ENCODE results near the gene STX8. TPM values are rescaled to one million over a fixed set of nuclear protein-coding genes. Genes with fewer than 3 reads are reported as not detected.

STX8 gene
- total and polyA plus RNA-seq, 9 of the 15 experiments (the other 6 are each of a cell fraction or from before 2014, with no cell fraction given): 14.6 to 42.5 (median 22.1) TPM

GRCh38 chr17:9244066-9245052, 331.3 kb downstream of the STX8 start:
- H3K9me3 ChIP-seq (replicated peaks; ENCODE audit: control insufficient read depth, insufficient read depth, low read depth, low read length): no peaks in the 10 kb centered on the region
- no TSS peak for BruUV-seq (replicated peaks)
- in situ Hi-C loops (cut with MboI): no loop called here

More at GRCh38 chr17:9244066-9245052, 331.3 kb downstream of the STX8 start:
- no peak for FAIRE-seq
- CTCF ChIA-PET (ENCODE audit: low intra/inter-chr PET ratio): no interaction called here
- TF ChIP-seq TFE3 (CRISPR knock-in tag; IDR thresholded peaks at IDR 0.05): no peak
- TF ChIP-seq TEAD1 (CRISPR knock-in tag; IDR thresholded peaks at IDR 0.05): no peak
- TF ChIP-seq ETS1 (conservative IDR thresholded peaks at IDR 0.05; ENCODE audit: control insufficient read depth, low read depth, low read length): no peak
- no peak for ATAC-seq
- peaks cover 0 to 29% of the 10 kb centered on the region in 2 experiments; a peak in 1 of 5 replicates for H3K27me3 ChIP-seq (ENCODE audit: control insufficient read depth in 2 of 2, insufficient read depth in 2 of 2, low read length in 2 of 2)
- peaks cover 0 to 16% of the 10 kb centered on the region in 2 experiments; a peak in 2 of 5 replicates for H3K4me1 ChIP-seq (replicated peaks in 1 of 2; ENCODE audit: control insufficient read depth in 2 of 2, insufficient read depth in 2 of 2, low read length in 2 of 2)
- POLR2A ChIA-PET: interaction anchor here (1.0 kb wide), 1 partner anchor 331 kb away, joined by 3 read pairs; the partner anchor contains the start of gene STX8
- no peaks in the 10 kb centered on the region for H3K79me2 ChIP-seq (ENCODE audit: control insufficient read depth, insufficient read depth, low read length)
- intact Hi-C loops (cut with micrococcal nuclease): no loop called here
- H3K9ac ChIP-seq (ENCODE audit: insufficient read depth in 1 of 2, low read depth in 2 of 2, low read length in 2 of 2): no peak overlapping the region
- no peak overlapping the region for H3K27ac ChIP-seq (ENCODE audit: extremely low read depth, low read depth, low read length)
- DNase-seq (ENCODE audit: extremely low read depth in 1 of 4, low spot score in 3 of 4): no peak
- H3K4me3 ChIP-seq: no peak overlapping the region
- H3K4me2 ChIP-seq (ENCODE audit: insufficient read depth, low read length): no peak overlapping the region
- no peak overlapping the region for H2AFZ ChIP-seq (ENCODE audit: low read depth, low read length)
- no peaks in the 10 kb centered on the region for H3K9me1 ChIP-seq (ENCODE audit: control insufficient read depth, insufficient read depth, low read length)
- 9% methylated on average over 20 of the region's 21 CpGs for WGBS (ENCODE audit: insufficient coverage, low coverage, missing lambda C conversion rate)
- H4K20me1 ChIP-seq (replicated peaks; ENCODE audit: control insufficient read depth, insufficient read depth, low read length): 0 out of 2 replicates have a peak, but pooled peaks cover under 1% of the 10 kb centered on the region
- H3K36me3 ChIP-seq (ENCODE audit: control insufficient read depth, insufficient read depth, low read length): no peaks in the 10 kb centered on the region
